ENCODE data around the gene EBPL.

Gene EBPL

GRCh38 chr13:49645451-49645850 is 45.8 kb downstream of the EBPL start:
- H3K36me3 ChIP-seq (ENCODE audit: insufficient read depth): no peaks in the 10 kb centered on the region
- H3K4me2 ChIP-seq: no peak overlapping the region
- H3K4me3 ChIP-seq (IDR thresholded peaks at IDR 0.05; ENCODE audit: insufficient read depth, low read depth, low read length): no peak overlapping the region
- no peaks in the 10 kb centered on the region for H3K27me3 ChIP-seq (ENCODE audit: insufficient read depth, low read depth)
- no peaks in the 10 kb centered on the region for H4K20me1 ChIP-seq (ENCODE audit: insufficient read depth)
- no peak for TF ChIP-seq CTCF (conservative IDR thresholded peaks at IDR 0.05; ENCODE audit: low read depth, low read length)
- no peak overlapping the region for H3K9ac ChIP-seq
- H3K4me1 ChIP-seq (ENCODE audit: low read depth, poor library complexity, severe bottlenecking): no peaks in the 10 kb centered on the region
- no peak overlapping the region for H2AFZ ChIP-seq (ENCODE audit: low read depth)
- no peak overlapping the region for H3K27ac ChIP-seq
- no peaks in the 10 kb centered on the region for H3K79me2 ChIP-seq (ENCODE audit: insufficient read depth, low read depth)

GRCh38 chr13:49643035-49643646 is 48.1 kb downstream of the EBPL start:
- no peak overlapping the region for H3K4me2 ChIP-seq
- H3K27ac ChIP-seq: no peak overlapping the region
- no peaks in the 10 kb centered on the region for H3K79me2 ChIP-seq (ENCODE audit: insufficient read depth, low read depth)
- no peak overlapping the region for H3K4me3 ChIP-seq (IDR thresholded peaks at IDR 0.05; ENCODE audit: insufficient read depth, low read depth, low read length)
- H3K9ac ChIP-seq: no peak overlapping the region
- H3K36me3 ChIP-seq (ENCODE audit: insufficient read depth): no peaks in the 10 kb centered on the region
- no peaks in the 10 kb centered on the region for H3K4me1 ChIP-seq (ENCODE audit: low read depth, poor library complexity, severe bottlenecking)
- no peaks in the 10 kb centered on the region for H3K27me3 ChIP-seq (ENCODE audit: insufficient read depth, low read depth)
- TF ChIP-seq CTCF (conservative IDR thresholded peaks at IDR 0.05; ENCODE audit: low read depth, low read length): no peak
- H2AFZ ChIP-seq (ENCODE audit: low read depth): no peak overlapping the region
- no peaks in the 10 kb centered on the region for H4K20me1 ChIP-seq (ENCODE audit: insufficient read depth)

GRCh38 chr13:49641801-49642291 is 49.4 kb downstream of the EBPL start:
- Histone ChIP-seq H3K79me2 (ENCODE audit: insufficient read depth, low read depth) (no peaks in the 10 kb centered on the region), H3K4me2 (no peak overlapping the region), H3K9ac (no peak overlapping the region), H2AFZ (ENCODE audit: low read depth) (no peak overlapping the region), H4K20me1 (ENCODE audit: insufficient read depth) (no peaks in the 10 kb centered on the region), H3K27ac (no peak overlapping the region), H3K36me3 (ENCODE audit: insufficient read depth) (no peaks in the 10 kb centered on the region), H3K4me3 (IDR thresholded peaks at IDR 0.05; ENCODE audit: insufficient read depth, low read depth, low read length) (no peak overlapping the region), H3K4me1 (ENCODE audit: low read depth, poor library complexity, severe bottlenecking) (no peaks in the 10 kb centered on the region), H3K27me3 (ENCODE audit: insufficient read depth, low read depth) (no peaks in the 10 kb centered on the region)
- TF ChIP-seq CTCF (conservative IDR thresholded peaks at IDR 0.05; ENCODE audit: low read depth, low read length): no peak

- Histone ChIP-seq H3K79me2 (ENCODE audit: insufficient read depth, low read depth) (no peaks in the 10 kb centered on the region), H3K36me3 (ENCODE audit: insufficient read depth) (no peaks in the 10 kb centered on the region), H3K4me1 (ENCODE audit: low read depth, poor library complexity, severe bottlenecking) (no peaks in the 10 kb centered on the region), H4K20me1 (ENCODE audit: insufficient read depth) (no peaks in the 10 kb centered on the region), H3K4me3 (IDR thresholded peaks at IDR 0.05; ENCODE audit: insufficient read depth, low read depth, low read length) (no peak overlapping the region), H3K9ac (no peak overlapping the region), H3K27ac (no peak overlapping the region), H2AFZ (ENCODE audit: low read depth) (no peak overlapping the region), H3K27me3 (ENCODE audit: insufficient read depth, low read depth) (no peaks in the 10 kb centered on the region), H3K4me2 (no peak overlapping the region)
- no peak for TF ChIP-seq CTCF (conservative IDR thresholded peaks at IDR 0.05; ENCODE audit: low read depth, low read length)
Observed at GRCh38 chr13:49638744-49639072, 52.6 kb downstream of the EBPL start.
